WTC11 (cell line): Measurements from ENCODE around the gene TPST2. TPM values are rescaled to one million over a fixed set of nuclear protein-coding genes. Genes with fewer than 3 reads are reported as not detected.

Experiments used
- ATAC-seq: fragments of 200-7000 bp; cut with Tn5 transposase; 2 replicates; pipeline ENCODE4 v1.10.0; 2021; ENCODE audit warnings: mild to moderate bottlenecking, moderate library complexity
- CTCF ChIA-PET: fragments of 300-600 bp; sonication (Branson Sonifier 250); formaldehyde crosslinking; loops from one replicate; lab custom pipeline; 2021; ENCODE audit warnings: antibody characterized with exemption; lab: Charles Lee
- POLR2A ChIA-PET: fragments of 350-600 bp; sonication (Branson Sonifier 250); formaldehyde crosslinking; loops from one replicate; lab custom pipeline; 2021; ENCODE audit warnings: antibody characterized with exemption; lab: Charles Lee
- DNase-seq: peaks from one replicate; pipeline ENCODE4 v3.0.0; 2021; ENCODE audit warnings: low spot score
- H3K27ac Mint-ChIP-seq: 2 replicates; pipeline ENCODE4 v1.8.0; 2021; ENCODE audit warnings: mixed read lengths
- H3K27me3 Mint-ChIP-seq: 2 replicates; pipeline ENCODE4 v1.8.0; 2021; ENCODE audit warnings: low read depth, mild to moderate bottlenecking, moderate library complexity, mixed read lengths
- H3K36me3 Mint-ChIP-seq: 2 replicates; pipeline ENCODE4 v1.8.0; 2021; ENCODE audit warnings: mixed read lengths
- H3K4me1 Mint-ChIP-seq: 2 replicates; pipeline ENCODE4 v1.8.0; 2022; ENCODE audit warnings: mixed read lengths
- H3K4me3 Mint-ChIP-seq: 2 replicates; pipeline ENCODE4 v1.8.0; 2021; ENCODE audit warnings: mild to moderate bottlenecking, moderate library complexity, mixed read lengths
- H3K9me3 Mint-ChIP-seq: 2 replicates; pipeline ENCODE4 v1.8.0; 2021; ENCODE audit warnings: mixed read lengths
- AR ChIP-seq: fragments of 250-450 bp; sonication (Bioruptor Pico); IDR thresholded peaks from 2 replicates; pipeline ENCODE4 v1.9.0; 2021; ENCODE audit warnings: mild to moderate bottlenecking
- ATF1 ChIP-seq: sonication (generic); formaldehyde crosslinking; IDR thresholded peaks from 2 replicates; pipeline ENCODE4 v1.8.1; 2023; ENCODE audit warnings: mild to moderate bottlenecking, moderate library complexity, missing genetic modification reagents
- EMX1 ChIP-seq: fragments of 250-450 bp; sonication (Bioruptor Pico); IDR thresholded peaks from 2 replicates; pipeline ENCODE4 v1.8.0; 2021; ENCODE audit warnings: mild to moderate bottlenecking
- ESRRA ChIP-seq: sonication (generic); formaldehyde crosslinking; IDR thresholded peaks from 2 replicates; pipeline ENCODE4 v1.8.1; 2022; ENCODE audit warnings: mild to moderate bottlenecking, missing genetic modification reagents, borderline replicate concordance
- FOXP4 ChIP-seq: sonication (generic); formaldehyde crosslinking; IDR thresholded peaks from 2 replicates; pipeline ENCODE4 v1.8.0; 2022; ENCODE audit warnings: mild to moderate bottlenecking, missing genetic modification reagents
- HMGXB4 ChIP-seq: sonication (generic); formaldehyde crosslinking; IDR thresholded peaks from 2 replicates; pipeline ENCODE4 v1.8.1; 2023; ENCODE audit warnings: mild to moderate bottlenecking, moderate library complexity, missing genetic modification reagents
- MYBL2 ChIP-seq: sonication (generic); formaldehyde crosslinking; IDR thresholded peaks from 2 replicates; pipeline ENCODE4 v1.8.1; 2023; ENCODE audit warnings: mild to moderate bottlenecking, moderate library complexity, missing genetic modification reagents
- NFATC4 ChIP-seq: fragments of 250-450 bp; sonication (Bioruptor Pico); IDR thresholded peaks from 2 replicates; pipeline ENCODE4 v1.9.0; 2021; ENCODE audit warnings: mild to moderate bottlenecking
- RELA ChIP-seq: sonication (generic); formaldehyde crosslinking; IDR thresholded peaks from 2 replicates; pipeline ENCODE4 v1.8.1; 2022; ENCODE audit warnings: missing genetic modification reagents, mild to moderate bottlenecking, borderline replicate concordance
- SMAD4 ChIP-seq: sonication (generic); formaldehyde crosslinking; IDR thresholded peaks from 2 replicates; pipeline ENCODE4 v1.8.0; 2022; ENCODE audit warnings: mild to moderate bottlenecking, missing genetic modification reagents
- ZNF416 ChIP-seq: fragments of 250-450 bp; sonication (Bioruptor Pico); IDR thresholded peaks from 2 replicates; pipeline ENCODE4 v1.9.0; 2021; ENCODE audit warnings: mild to moderate bottlenecking, inconsistent platforms
- total RNA-seq: library from RNA; stranded (reverse); gene quantifications from 3 replicates; pipeline ENCODE4 v1.2.3, GENCODE V29; 2021
- TF ChIP-seq, protein P1 (sequence below): sonication (generic); formaldehyde crosslinking; IDR thresholded peaks from 2 replicates; pipeline ENCODE4 v1.8.1; 2022; ENCODE audit warnings: mild to moderate bottlenecking, missing genetic modification reagents, moderate library complexity, borderline replicate concordance
- TF ChIP-seq, protein P2 (sequence below): sonication (generic); formaldehyde crosslinking; IDR thresholded peaks from 2 replicates; pipeline ENCODE4 v1.8.1; 2022; ENCODE audit warnings: low read depth, mild to moderate bottlenecking, moderate library complexity, missing genetic modification reagents, borderline replicate concordance
- TF ChIP-seq, protein P3 (sequence below): sonication (generic); formaldehyde crosslinking; IDR thresholded peaks from 2 replicates; pipeline ENCODE4 v1.8.0; 2023; ENCODE audit warnings: missing genetic modification reagents, mild to moderate bottlenecking, borderline replicate concordance
- TF ChIP-seq, protein P4 (sequence below): fragments of 250-450 bp; sonication (Bioruptor Pico); IDR thresholded peaks from 2 replicates; pipeline ENCODE4 v2.1.2; 2022; ENCODE audit warnings: mild to moderate bottlenecking, moderate library complexity

TPST2 gene
- total RNA-seq, 1 experiment from 2014 or later: 84.2 TPM

GRCh38 chr22:26635117-26635516 lies 45.2 kb upstream of the TPST2 start (continued):
- TF ChIP-seq, protein P1, sequence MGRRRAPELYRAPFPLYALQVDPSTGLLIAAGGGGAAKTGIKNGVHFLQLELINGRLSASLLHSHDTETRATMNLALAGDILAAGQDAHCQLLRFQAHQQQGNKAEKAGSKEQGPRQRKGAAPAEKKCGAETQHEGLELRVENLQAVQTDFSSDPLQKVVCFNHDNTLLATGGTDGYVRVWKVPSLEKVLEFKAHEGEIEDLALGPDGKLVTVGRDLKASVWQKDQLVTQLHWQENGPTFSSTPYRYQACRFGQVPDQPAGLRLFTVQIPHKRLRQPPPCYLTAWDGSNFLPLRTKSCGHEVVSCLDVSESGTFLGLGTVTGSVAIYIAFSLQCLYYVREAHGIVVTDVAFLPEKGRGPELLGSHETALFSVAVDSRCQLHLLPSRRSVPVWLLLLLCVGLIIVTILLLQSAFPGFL (CRISPR knock-in tag): no peak
- no peak for TF ChIP-seq HMGXB4 (CRISPR knock-in tag)
- TF ChIP-seq, protein P2, sequence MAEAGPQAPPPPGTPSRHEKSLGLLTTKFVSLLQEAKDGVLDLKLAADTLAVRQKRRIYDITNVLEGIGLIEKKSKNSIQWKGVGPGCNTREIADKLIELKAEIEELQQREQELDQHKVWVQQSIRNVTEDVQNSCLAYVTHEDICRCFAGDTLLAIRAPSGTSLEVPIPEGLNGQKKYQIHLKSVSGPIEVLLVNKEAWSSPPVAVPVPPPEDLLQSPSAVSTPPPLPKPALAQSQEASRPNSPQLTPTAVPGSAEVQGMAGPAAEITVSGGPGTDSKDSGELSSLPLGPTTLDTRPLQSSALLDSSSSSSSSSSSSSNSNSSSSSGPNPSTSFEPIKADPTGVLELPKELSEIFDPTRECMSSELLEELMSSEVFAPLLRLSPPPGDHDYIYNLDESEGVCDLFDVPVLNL: no peak
- TF ChIP-seq, protein P3, sequence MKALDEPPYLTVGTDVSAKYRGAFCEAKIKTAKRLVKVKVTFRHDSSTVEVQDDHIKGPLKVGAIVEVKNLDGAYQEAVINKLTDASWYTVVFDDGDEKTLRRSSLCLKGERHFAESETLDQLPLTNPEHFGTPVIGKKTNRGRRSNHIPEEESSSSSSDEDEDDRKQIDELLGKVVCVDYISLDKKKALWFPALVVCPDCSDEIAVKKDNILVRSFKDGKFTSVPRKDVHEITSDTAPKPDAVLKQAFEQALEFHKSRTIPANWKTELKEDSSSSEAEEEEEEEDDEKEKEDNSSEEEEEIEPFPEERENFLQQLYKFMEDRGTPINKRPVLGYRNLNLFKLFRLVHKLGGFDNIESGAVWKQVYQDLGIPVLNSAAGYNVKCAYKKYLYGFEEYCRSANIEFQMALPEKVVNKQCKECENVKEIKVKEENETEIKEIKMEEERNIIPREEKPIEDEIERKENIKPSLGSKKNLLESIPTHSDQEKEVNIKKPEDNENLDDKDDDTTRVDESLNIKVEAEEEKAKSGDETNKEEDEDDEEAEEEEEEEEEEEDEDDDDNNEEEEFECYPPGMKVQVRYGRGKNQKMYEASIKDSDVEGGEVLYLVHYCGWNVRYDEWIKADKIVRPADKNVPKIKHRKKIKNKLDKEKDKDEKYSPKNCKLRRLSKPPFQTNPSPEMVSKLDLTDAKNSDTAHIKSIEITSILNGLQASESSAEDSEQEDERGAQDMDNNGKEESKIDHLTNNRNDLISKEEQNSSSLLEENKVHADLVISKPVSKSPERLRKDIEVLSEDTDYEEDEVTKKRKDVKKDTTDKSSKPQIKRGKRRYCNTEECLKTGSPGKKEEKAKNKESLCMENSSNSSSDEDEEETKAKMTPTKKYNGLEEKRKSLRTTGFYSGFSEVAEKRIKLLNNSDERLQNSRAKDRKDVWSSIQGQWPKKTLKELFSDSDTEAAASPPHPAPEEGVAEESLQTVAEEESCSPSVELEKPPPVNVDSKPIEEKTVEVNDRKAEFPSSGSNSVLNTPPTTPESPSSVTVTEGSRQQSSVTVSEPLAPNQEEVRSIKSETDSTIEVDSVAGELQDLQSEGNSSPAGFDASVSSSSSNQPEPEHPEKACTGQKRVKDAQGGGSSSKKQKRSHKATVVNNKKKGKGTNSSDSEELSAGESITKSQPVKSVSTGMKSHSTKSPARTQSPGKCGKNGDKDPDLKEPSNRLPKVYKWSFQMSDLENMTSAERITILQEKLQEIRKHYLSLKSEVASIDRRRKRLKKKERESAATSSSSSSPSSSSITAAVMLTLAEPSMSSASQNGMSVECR (CRISPR knock-in tag): no peak

- Mint-ChIP-seq H3K4me3 (no peak overlapping the region), H3K36me3 (no peaks in the 10 kb centered on the region), H3K9me3 (peaks cover 8% of the 10 kb centered on the region; the same call in 1 of the 2 replicates), H3K4me1 (peaks cover 28% of the 10 kb centered on the region), H3K27me3 (peaks cover 5% of the 10 kb centered on the region; the same call in 1 of the 2 replicates), H3K27ac (no peak overlapping the region)
- no peak for TF ChIP-seq RELA
- no peak for TF ChIP-seq EMX1
- no peak for TF ChIP-seq ATF1 (CRISPR knock-in tag)
- TF ChIP-seq MYBL2: no peak
- ChIA-PET POLR2A (no interaction called here), CTCF (no interaction called here)
- no peak for DNase-seq
- ATAC-seq: no peak
Observed at GRCh38 chr22:26634189-26634588, 44.3 kb upstream of the TPST2 start.

DNA sequence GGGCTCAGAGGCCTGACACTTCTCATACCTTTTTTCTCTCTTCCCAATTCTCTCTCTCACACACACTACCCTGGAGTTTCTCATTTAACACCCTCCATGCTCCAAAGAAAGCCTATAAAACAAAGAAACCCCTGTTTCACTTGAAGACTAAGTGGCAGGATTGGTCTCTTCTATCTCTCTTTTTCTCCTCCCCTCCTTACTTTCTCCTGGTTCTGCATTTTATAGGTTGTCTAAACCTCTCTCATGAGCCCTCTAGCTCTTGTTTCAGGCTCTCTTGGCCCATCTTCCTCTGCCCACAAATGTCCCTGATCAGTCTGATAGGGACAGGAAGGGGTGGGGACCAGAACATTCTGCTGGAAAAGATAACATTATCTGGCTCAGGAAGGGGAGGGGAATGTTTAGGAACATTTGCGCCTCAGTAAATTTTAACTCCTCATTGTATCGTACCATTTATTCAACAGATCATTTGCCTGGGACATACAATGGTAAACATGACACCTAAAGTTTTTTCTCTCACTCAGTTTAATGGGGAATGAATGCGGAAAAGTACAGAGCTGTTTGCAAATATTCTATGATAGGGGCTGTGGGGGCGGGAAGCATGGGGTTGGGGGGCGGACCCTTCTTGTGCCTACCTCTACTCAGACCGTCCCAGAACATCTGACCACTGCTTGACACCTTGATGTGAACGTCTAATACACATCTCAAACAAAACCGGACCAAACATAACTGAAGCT lies 42.7 kb upstream of the TPST2 start:
- Mint-ChIP-seq H3K4me3 (no peak overlapping the region), H3K36me3 (no peaks in the 10 kb centered on the region), H3K9me3 (peaks cover 12% of the 10 kb centered on the region), H3K27me3 (peaks cover 11% of the 10 kb centered on the region), H3K27ac (no peak overlapping the region), H3K4me1 (peaks cover 25% of the 10 kb centered on the region)
- DNase-seq (no peak), ATAC-seq (peak; percentile 26; the same call in 1 of the 2 replicates)
- ChIA-PET POLR2A (interaction anchor here (0.6 kb wide), 1 partner anchor 118 kb away, joined by 3 read pairs; no protein-coding TSS in a partner anchor), CTCF (interaction anchor here (0.6 to 0.7 kb wide), 2 partner anchors 12 to 38 kb away, joined by 3 to 4 read pairs; no protein-coding TSS in a partner anchor)
- no peak for TF ChIP-seq NFATC4 (CRISPR knock-in tag)
- TF ChIP-seq, protein P4, sequence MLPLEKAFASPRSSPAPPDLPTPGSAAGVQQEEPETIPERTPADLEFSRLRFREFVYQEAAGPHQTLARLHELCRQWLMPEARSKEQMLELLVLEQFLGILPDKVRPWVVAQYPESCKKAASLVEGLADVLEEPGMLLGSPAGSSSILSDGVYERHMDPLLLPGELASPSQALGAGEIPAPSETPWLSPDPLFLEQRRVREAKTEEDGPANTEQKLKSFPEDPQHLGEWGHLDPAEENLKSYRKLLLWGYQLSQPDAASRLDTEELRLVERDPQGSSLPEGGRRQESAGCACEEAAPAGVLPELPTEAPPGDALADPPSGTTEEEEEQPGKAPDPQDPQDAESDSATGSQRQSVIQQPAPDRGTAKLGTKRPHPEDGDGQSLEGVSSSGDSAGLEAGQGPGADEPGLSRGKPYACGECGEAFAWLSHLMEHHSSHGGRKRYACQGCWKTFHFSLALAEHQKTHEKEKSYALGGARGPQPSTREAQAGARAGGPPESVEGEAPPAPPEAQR (CRISPR knock-in tag): no peak
- TF ChIP-seq SMAD4 (CRISPR knock-in tag): no peak
- TF ChIP-seq AR (CRISPR knock-in tag): no peak
- no peak for TF ChIP-seq FOXP4 (CRISPR knock-in tag)
- TF ChIP-seq ESRRA (CRISPR knock-in tag): no peak
- no peak for TF ChIP-seq ZNF416 (CRISPR knock-in tag)
